ENCODE measurements around the gene TMEM154. TPM values are rescaled to one million over a fixed set of nuclear protein-coding genes. Genes with fewer than 3 reads are reported as not detected.
A peak's percentile ranks its signal among the peaks of the same experiment; 100 is the strongest.

Gene TMEM154
- total and polyA plus RNA-seq, 5 experiments from 2014 or later = 24.7 to 37.9 (median 30.8) TPM

DNA sequence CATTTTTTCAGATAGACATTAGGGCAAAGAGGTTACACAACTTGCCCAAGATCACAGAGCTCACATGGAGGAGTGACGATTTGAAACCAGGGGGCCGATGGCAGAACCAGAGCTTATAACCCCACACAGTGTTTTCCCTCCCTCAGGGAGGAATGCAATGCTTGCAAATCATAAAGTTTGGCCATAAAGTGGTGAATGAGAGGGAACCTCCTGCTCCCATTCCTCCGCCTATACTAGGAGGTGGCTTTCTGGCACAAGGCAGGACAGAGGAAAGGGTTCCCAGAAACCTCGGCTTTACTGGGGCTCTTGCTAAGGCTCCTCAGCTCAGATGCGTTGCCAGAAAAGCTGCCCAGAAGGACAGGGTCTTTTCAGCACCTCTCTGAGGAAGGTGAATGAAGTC, 19.3 kb downstream of the TMEM154 start:
- H3K27me3 Mint-ChIP-seq = no peaks in the 10 kb centered on the region
- H3K4me3 Mint-ChIP-seq = no peak overlapping the region
- H3K4me1 Mint-ChIP-seq = peaks cover 16 to 65% (median 42%) of the 10 kb centered on the region in 4 donors
- H3K36me3 Mint-ChIP-seq = peaks cover 18 to 55% (median 47%) of the 10 kb centered on the region in 3 donors
- POLR2A ChIA-PET = no interaction called here
- peaks cover 9 to 40% (median 34%) of the 10 kb centered on the region in 9 donors for H3K9me3 Mint-ChIP-seq
- DNase-seq = no peak
- ATAC-seq = no peak
- peak overlapping the region in 2 of 10 donors; percentile 1 to 81 for H3K27ac Mint-ChIP-seq

DNA sequence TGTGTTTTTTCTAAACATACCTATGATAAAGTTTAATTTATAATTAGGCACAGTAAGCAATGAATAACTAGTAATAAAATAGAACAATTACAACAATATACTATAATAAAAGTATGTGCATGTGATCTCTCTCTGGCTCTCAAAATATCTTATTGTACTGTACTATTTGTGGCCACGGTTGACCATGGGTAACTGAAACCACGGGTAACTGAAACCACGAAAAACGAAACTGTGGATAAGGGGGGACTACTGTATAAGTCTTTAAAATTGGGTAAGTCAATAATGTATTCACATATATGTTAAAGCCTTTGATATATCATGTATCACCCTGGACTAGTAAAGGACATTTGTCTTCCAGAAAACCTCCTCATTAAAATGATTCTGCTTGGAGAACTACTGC, 20.0 kb downstream of the TMEM154 start:
- H3K9me3 Mint-ChIP-seq = peaks cover 9 to 43% (median 34%) of the 10 kb centered on the region in 9 donors
- no peaks in the 10 kb centered on the region for H3K27me3 Mint-ChIP-seq
- POLR2A ChIA-PET = no interaction called here
- DNase-seq (no peak), ATAC-seq (no peak)
- peak overlapping the region in 1 of 10 donors; percentile 21 for H3K4me3 Mint-ChIP-seq
- peaks cover 20 to 55% (median 48%) of the 10 kb centered on the region in 3 donors for H3K36me3 Mint-ChIP-seq
- H3K27ac Mint-ChIP-seq = no peak overlapping the region
- peaks cover 17 to 62% (median 43%) of the 10 kb centered on the region in 4 donors for H3K4me1 Mint-ChIP-seq

DNA sequence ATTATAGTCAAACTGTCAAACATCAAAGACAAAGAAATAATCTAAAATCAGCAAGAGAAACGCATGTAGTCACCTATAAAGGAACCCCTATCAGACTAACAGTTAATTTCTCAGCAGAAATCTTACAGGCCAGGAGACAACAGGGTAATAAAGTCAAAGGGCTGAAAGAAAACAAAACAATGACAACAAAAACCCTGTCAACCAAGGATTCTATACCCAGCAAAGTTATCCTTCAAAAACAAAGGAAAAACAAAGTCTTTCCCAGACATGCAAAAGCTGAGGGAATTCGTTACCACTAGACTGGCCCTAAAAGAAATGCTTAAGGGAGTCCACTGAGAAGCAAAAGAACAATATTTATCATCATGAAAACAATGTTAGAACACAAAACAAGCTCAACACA, 22.1 kb downstream of the TMEM154 start:
- Mint-ChIP-seq H3K4me3 (no peak overlapping the region), H3K9me3 (peaks cover 9 to 45% (median 34%) of the 10 kb centered on the region in 9 donors), H3K4me1 (peaks cover 12 to 51% (median 31%) of the 10 kb centered on the region in 4 donors), H3K27ac (no peak overlapping the region), H3K27me3 (no peaks in the 10 kb centered on the region), H3K36me3 (peaks cover 27 to 54% (median 52%) of the 10 kb centered on the region in 3 donors)
- POLR2A ChIA-PET = interaction anchor here (0.6 kb wide), 1 partner anchor 9 kb away, joined by 3 read pairs; no protein-coding TSS in a partner anchor
- DNase-seq (no peak), ATAC-seq (no peak)

DNA sequence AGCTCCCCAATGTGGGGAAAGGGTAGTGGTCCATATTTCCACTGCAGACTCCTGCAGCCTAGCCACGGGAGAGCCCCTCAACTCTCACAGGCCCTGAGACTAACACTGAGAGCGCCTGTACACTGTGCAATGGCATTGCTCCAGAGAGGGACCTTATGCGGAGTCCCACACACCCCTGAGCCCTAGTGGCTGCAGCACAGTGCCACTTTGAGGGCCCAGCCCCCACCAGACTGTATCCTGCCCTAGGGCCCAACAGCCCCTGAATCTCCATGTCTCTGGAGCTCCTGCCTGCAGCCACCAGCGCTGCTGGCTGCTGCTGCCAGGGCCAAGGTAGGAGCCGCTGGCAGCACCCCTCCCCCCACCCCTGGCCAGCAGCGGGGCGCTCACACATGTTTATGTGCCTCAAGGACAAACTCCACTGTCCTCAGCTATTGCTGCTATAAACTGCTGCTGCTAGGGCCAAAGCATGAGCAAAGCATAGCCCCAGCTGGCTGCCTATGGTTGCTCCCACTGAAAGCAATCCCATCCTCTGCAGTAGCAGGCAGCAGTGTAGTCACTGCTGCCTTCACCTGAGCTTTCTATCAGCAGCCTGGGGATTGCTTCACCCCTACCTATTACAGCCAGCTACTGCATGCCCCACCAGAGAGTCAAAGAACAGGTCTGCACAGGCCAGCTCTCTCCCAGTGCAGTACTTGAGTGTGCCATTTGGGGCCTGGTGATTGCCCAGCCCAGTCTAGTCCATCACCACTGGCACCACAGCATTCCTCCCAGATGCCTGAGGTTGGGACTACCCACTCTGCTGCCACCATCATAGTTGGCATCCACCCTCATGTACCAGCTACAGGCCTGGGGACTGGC, 24.3 kb downstream of the TMEM154 start:
- ATAC-seq = no peak
- no peak for DNase-seq
- H3K9me3 Mint-ChIP-seq = peaks cover 9 to 45% (median 34%) of the 10 kb centered on the region in 9 donors
- peak overlapping the region in 1 of 10 donors; percentile 56 for H3K27ac Mint-ChIP-seq
- H3K4me1 Mint-ChIP-seq = peaks cover 5 to 29% (median 15%) of the 10 kb centered on the region in 4 donors
- H3K4me3 Mint-ChIP-seq = no peak overlapping the region
- POLR2A ChIA-PET = interaction anchor here (0.6 to 1.0 kb wide), 2 partner anchors 25 to 165 kb away, joined by 3 to 4 read pairs; no protein-coding TSS in a partner anchor
- H3K27me3 Mint-ChIP-seq = no peaks in the 10 kb centered on the region
- peaks cover 44 to 66% (median 47%) of the 10 kb centered on the region in 3 donors for H3K36me3 Mint-ChIP-seq

DNA sequence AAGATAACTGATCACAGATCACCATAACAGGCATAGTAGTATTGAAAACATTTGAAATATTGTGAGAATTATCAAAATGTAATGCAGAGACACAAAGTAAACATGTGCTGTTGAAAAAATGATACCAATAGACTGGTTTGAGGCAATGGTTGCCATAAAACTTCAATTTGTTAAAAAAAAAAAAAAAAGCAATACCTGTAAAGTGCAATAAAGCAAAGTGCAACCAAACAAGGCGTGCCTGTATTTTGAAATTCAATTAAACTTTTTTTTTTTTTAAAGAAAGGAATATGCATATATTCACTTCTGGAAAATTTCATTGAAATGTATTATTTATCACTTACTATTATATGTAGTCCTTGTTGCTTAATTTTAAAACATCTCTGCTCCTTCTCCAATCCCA, 27.7 kb downstream of the TMEM154 start:
- POLR2A ChIA-PET = no interaction called here
- Mint-ChIP-seq H3K4me1 (peaks cover 5 to 22% (median 11%) of the 10 kb centered on the region in 4 donors), H3K27me3 (no peaks in the 10 kb centered on the region), H3K27ac (no peak overlapping the region), H3K9me3 (peaks cover 3 to 17% (median 5%) of the 10 kb centered on the region in 9 donors), H3K4me3 (no peak overlapping the region), H3K36me3 (peaks cover 17 to 53% (median 44%) of the 10 kb centered on the region in 3 donors)
- ATAC-seq (no peak), DNase-seq (no peak)

DNA sequence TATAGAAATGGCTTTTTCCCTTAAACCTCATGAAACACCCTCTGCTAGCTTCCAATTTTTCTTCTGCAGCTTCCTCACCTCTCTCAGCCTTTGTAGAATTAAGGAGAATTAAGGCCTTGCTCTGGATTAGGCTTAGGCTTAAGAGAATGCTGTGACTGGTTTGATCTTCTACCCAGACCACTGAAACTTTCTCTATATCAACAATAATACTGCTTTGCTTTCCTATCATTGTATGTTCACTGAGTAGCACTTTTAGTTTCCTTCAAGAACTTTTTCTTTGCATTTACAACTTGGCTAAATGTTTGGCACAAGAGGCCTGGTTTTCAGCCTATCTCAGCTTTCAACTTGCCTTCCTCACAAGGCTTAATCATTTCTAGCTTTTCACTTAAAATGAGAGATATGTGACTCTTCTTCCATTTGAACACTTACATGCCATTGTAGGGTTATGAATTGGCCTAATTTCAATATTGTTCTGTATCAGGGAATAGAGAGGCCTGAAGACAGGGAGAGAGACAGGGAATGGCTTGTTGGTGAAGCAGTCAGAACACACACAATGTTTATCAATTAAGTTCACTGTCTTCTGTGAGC, 28.2 kb downstream of the TMEM154 start:
- H3K9me3 Mint-ChIP-seq = peaks cover 0 to 11% (median 0%) of the 10 kb centered on the region in 9 donors
- ATAC-seq = no peak
- DNase-seq = no peak
- POLR2A ChIA-PET = no interaction called here
- H3K4me1 Mint-ChIP-seq = peaks cover 5 to 22% (median 11%) of the 10 kb centered on the region in 4 donors
- H3K36me3 Mint-ChIP-seq = peaks cover 12 to 54% (median 38%) of the 10 kb centered on the region in 3 donors
- H3K4me3 Mint-ChIP-seq = no peak overlapping the region
- H3K27me3 Mint-ChIP-seq = no peaks in the 10 kb centered on the region
- peak overlapping the region in 2 of 10 donors; percentile 35 to 58 for H3K27ac Mint-ChIP-seq

DNA sequence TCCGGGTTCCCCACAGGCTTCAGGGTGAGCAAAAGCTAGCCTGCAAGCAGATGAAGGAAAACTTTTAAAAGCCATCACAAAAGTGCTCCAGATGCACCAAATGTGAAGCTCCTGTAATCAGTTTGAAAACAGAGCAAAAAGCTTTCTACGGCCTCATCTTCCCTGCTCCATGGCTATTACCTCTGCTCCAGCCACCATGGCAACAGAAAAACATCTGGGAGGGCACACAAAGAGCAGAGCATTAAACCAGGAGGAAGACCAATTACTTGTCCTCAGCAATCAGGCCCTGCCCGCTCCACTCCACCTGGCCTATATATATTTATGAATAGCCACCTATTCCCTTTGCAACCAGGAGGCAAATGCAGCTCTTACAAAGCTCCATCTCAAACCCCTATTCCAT, 33.6 kb downstream of the TMEM154 start:
- no peaks in the 10 kb centered on the region for H3K9me3 Mint-ChIP-seq
- no peak overlapping the region for H3K4me3 Mint-ChIP-seq
- H3K27ac Mint-ChIP-seq = peak overlapping the region in 3 of 10 donors; percentile 5 to 74 (median 37)
- DNase-seq (no peak), ATAC-seq (no peak)
- H3K27me3 Mint-ChIP-seq = no peaks in the 10 kb centered on the region
- peaks cover 0 to 36% (median 0%) of the 10 kb centered on the region in 4 donors for H3K4me1 Mint-ChIP-seq
- POLR2A ChIA-PET = interaction anchor here (1.0 kb wide), 1 partner anchor 33 kb away, joined by 6 read pairs; no protein-coding TSS in a partner anchor
- H3K36me3 Mint-ChIP-seq = peaks cover 6 to 57% (median 15%) of the 10 kb centered on the region in 3 donors

DNA sequence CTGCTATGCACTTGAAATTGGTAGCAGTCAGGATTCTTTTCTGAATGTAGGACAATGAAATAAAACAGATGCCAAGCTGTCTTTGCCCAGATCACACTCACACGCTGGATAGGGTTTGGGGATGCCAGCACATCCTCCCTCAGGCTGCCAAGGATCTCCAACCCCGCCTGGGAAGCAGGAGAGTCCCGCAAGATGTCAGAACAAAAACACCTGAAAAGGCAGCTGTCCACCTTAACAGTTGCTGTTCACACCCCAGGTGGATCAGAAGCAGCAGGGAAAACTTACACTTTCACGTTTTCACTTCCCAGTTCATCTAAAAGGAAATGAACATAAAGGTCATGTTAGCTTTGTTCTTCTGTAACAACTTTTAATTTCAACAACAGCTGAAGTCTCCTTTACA, 35.7 kb downstream of the TMEM154 start:
- Mint-ChIP-seq H3K4me1 (peaks cover 0 to 42% (median 0%) of the 10 kb centered on the region in 4 donors), H3K9me3 (no peaks in the 10 kb centered on the region), H3K4me3 (no peak overlapping the region), H3K36me3 (peaks cover 0 to 43% (median 7%) of the 10 kb centered on the region in 3 donors), H3K27me3 (no peaks in the 10 kb centered on the region), H3K27ac (peak overlapping the region in 9 of 10 donors; percentile 15 to 77 (median 43))
- POLR2A ChIA-PET = no interaction called here
- DNase-seq = no peak
- no peak for ATAC-seq

DNA sequence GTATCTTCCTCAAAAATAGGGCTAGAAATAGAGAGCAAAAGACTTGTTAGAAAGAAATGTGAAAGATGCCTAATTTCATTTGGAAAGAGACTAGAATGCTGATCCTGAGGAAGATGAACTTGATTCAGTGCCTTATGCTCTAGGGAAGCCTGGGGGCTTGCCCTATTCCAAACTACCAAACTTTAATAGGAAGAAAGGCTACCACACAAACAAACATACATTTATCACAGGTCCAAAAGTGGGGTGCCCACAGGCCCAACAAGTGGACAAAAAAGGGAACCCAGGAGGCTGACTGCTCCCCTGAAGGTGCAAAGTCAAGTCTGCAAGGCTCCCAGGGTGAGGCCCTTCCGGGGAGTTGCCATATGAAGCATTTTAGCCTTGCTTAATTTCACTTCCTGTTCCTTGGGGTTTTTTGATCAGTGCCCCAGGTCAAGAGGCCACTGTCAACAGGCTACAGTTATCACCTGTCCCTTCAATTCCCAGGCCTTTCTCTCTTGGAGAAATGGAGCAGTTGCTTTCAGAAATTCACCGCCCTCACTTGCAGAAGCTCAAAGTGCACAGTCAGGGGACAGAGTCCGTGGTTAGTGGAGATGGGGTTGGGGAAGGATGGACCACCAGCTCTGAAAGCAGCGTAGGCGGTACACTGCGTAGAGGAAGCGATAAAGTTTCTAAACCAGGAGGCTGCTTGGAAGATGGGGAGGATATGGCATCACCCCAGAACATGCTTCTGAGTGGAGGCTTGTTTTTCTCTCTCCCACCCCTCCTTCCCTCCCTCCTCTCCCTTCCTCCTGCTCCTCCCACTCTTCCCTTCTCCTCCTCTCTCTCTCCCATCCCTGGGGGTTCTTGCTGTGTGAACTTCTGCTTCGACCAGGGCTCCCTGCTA, 36.4 kb downstream of the TMEM154 start:
- peak overlapping the region in 8 of 10 donors; percentile 10 to 76 (median 49) for H3K27ac Mint-ChIP-seq
- peak in 1 of 2 donors; percentile 35 for ATAC-seq
- POLR2A ChIA-PET = no interaction called here
- H3K4me3 Mint-ChIP-seq = peak overlapping the region in 1 of 10 donors; percentile 36
- peak in 1 of 10 donors; percentile 17 for DNase-seq
- H3K9me3 Mint-ChIP-seq = no peaks in the 10 kb centered on the region
- H3K4me1 Mint-ChIP-seq = peaks cover 0 to 42% (median 0%) of the 10 kb centered on the region in 4 donors
- H3K27me3 Mint-ChIP-seq = no peaks in the 10 kb centered on the region
- peaks cover 0 to 43% (median 8%) of the 10 kb centered on the region in 3 donors for H3K36me3 Mint-ChIP-seq

DNA sequence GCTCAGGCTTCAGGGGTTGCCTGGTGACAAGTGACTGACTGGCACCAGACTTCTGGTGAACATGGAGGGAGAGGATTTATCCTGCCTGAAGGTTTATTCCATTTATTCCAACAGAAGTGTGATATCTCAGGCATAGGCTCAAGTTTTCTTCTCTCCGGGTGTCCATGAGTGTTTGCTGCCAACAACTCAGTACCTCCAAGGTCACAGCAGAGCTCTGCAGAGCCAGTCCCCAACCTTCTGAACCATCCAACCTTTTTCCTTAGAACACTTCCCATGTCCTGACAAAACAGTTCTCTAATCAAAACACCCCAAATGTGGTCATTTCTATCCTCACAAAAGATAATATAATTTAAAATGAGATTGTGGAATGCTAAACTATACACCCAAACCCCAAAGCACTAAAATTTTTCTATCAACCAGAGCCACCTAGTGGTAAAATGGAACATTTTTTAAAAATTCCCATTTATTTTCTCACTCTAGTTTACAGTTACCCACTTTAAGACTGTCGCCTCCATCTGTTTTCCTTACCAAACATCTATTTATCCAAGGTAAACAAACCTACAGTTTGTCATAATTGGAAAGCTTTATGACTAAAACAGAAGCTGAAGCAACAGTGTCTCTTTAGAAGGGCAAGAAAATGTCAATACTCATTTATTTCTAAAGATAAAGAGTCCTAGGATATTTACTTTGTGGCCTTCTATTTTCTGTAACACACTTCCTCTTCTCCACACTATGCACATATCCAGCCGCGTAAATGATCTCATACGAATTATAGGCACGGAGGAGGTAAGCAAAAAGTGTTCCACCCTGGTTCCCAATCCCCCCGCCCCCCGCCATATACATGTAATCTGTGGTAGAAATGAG, 39.5 kb downstream of the TMEM154 start:
- H3K27me3 Mint-ChIP-seq = no peaks in the 10 kb centered on the region
- H3K36me3 Mint-ChIP-seq = peaks cover 8 to 41% (median 10%) of the 10 kb centered on the region in 3 donors
- DNase-seq (peak in 3 of 10 donors; percentile 40 to 43 (median 41)), ATAC-seq (peak in 1 of 2 donors; percentile 23)
- H3K4me3 Mint-ChIP-seq = no peak overlapping the region
- H3K9me3 Mint-ChIP-seq = no peaks in the 10 kb centered on the region
- H3K27ac Mint-ChIP-seq = peak overlapping the region in 1 of 10 donors; percentile 68
- H3K4me1 Mint-ChIP-seq = peaks cover 0 to 37% (median 1%) of the 10 kb centered on the region in 4 donors
- POLR2A ChIA-PET = interaction anchor here (0.8 to 1.0 kb wide), 2 partner anchors 39 to 105 kb away, joined by 3 to 8 read pairs; partner anchors contain the start of gene TMEM154

DNA sequence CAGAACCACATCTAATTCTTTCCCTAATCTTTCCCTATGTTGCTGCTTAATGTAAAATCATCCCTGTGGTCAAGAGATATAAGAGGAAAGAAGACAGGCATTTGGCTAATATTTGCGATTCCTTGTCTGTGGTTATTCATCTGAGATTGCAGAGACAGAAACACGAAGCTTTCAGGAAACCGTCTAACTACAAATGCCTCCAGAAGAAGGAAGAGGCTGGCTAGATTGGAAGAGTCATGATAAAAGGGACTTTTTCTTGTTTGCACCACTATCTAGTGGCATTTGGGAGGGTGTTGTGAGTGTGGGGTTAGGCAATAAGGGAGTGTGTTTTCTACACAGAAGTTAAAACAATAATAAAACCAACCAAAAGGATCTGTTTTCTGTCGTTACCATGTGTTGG, 43.9 kb downstream of the TMEM154 start:
- DNase-seq (no peak), ATAC-seq (no peak)
- Mint-ChIP-seq H3K9me3 (no peaks in the 10 kb centered on the region), H3K4me1 (peaks cover 0 to 8% (median 1%) of the 10 kb centered on the region in 4 donors), H3K4me3 (no peak overlapping the region), H3K27me3 (no peaks in the 10 kb centered on the region), H3K27ac (no peak overlapping the region), H3K36me3 (peaks cover 8 to 45% (median 20%) of the 10 kb centered on the region in 3 donors)
- POLR2A ChIA-PET = interaction anchor here (0.6 kb wide), 1 partner anchor 883 kb away, joined by 3 read pairs; no protein-coding TSS in a partner anchor

Measured in naive thymus-derived CD8-positive, alpha-beta T cell (primary cell).